DMS53 treated with DMSO at 0.1 percent for 48 hours (cell line): ENCODE data around the gene CDK14.
A peak's percentile ranks its signal among the peaks of the same experiment; 100 is the strongest.
"Not testable (repeated sequence)": the region's sequence is repeated elsewhere in the genome, so short reads cannot be mapped to it uniquely, and the experiment has no call there.

Experiments used
- DNase-seq: peaks from one replicate; lab custom pipeline; 2025; ENCODE audit not compliant: unreplicated experiment; lab: John Stamatoyannopoulos, UW

The CDK14 gene

GRCh38 chr7:90777465-90777864 lies 181.3 kb downstream of the CDK14 start:
- DNase-seq, result no peak

- no peak for DNase-seq
Measured at GRCh38 chr7:90777886-90778285, 181.8 kb downstream of the CDK14 start.

- DNase-seq, result no peak
Measured at GRCh38 chr7:90788052-90788451, 191.9 kb downstream of the CDK14 start.

GRCh38 chr7:90789736-90790306 lies 193.7 kb downstream of the CDK14 start:
- no peak for DNase-seq

- DNase-seq, result no peak
Measured at GRCh38 chr7:90791596-90791995, 195.5 kb downstream of the CDK14 start.

- no peak for DNase-seq
Measured at GRCh38 chr7:90792301-90792700, 196.2 kb downstream of the CDK14 start.

- DNase-seq, result not testable (repeated sequence)
Measured at GRCh38 chr7:90794234-90794633, 198.1 kb downstream of the CDK14 start.

GRCh38 chr7:90797596-90797995 lies 201.5 kb downstream of the CDK14 start:
- DNase-seq, result no peak

GRCh38 chr7:90804370-90804769 lies 208.2 kb downstream of the CDK14 start:
- DNase-seq, result no peak

GRCh38 chr7:90815552-90815951 lies 219.4 kb downstream of the CDK14 start:
- not testable (repeated sequence) for DNase-seq

GRCh38 chr7:90816511-90817142 lies 220.5 kb downstream of the CDK14 start:
- DNase-seq, result peak; percentile 12

- DNase-seq, result no peak
Measured at GRCh38 chr7:90817151-90817550, 221.0 kb downstream of the CDK14 start.

- DNase-seq, result no peak
Measured at GRCh38 chr7:90817846-90818245, 221.7 kb downstream of the CDK14 start.

- no peak for DNase-seq
Measured at GRCh38 chr7:90818341-90818740, 222.2 kb downstream of the CDK14 start.

- DNase-seq, result no peak
Measured at GRCh38 chr7:90821961-90822620, 226.0 kb downstream of the CDK14 start.

- no peak for DNase-seq
Measured at GRCh38 chr7:90824386-90825307, 228.5 kb downstream of the CDK14 start.

- DNase-seq, result no peak
Measured at GRCh38 chr7:90825779-90826178, 229.7 kb downstream of the CDK14 start.

GRCh38 chr7:90828601-90829000 lies 232.5 kb downstream of the CDK14 start:
- DNase-seq, result no peak

- no peak for DNase-seq
Measured at GRCh38 chr7:90830308-90830707, 234.2 kb downstream of the CDK14 start.

- DNase-seq, result no peak
Measured at GRCh38 chr7:90832726-90833125, 236.6 kb downstream of the CDK14 start.

- DNase-seq, result no peak
Measured at GRCh38 chr7:90833443-90833842, 237.3 kb downstream of the CDK14 start.
